Pulmonary artery endothelial cell (primary cell): Measurements from ENCODE around the gene PKD1L1. TPM values are rescaled to one million over a fixed set of nuclear protein-coding genes. Genes with fewer than 3 reads are reported as not detected.
A peak's percentile ranks its signal among the peaks of the same experiment; 100 is the strongest.
"Not testable (repeated sequence)": the region's sequence is repeated elsewhere in the genome, so short reads cannot be mapped to it uniquely, and the experiment has no call there.

Source experiments
- DNase-seq: peaks from one replicate; pipeline ENCODE4 v3.0.0-alpha.2; 2011; ENCODE audit warnings: low read depth, low spot score
- total RNA-seq: library from RNA; depleted of rRNA; stranded (reverse); fragments of >200 nt; gene quantifications from 2 replicates; pipeline ENCODE4 v1.2.3, GENCODE V29; 2014

Gene PKD1L1
- total RNA-seq, 1 donor from 2014 or later: 1.1 TPM

DNA sequence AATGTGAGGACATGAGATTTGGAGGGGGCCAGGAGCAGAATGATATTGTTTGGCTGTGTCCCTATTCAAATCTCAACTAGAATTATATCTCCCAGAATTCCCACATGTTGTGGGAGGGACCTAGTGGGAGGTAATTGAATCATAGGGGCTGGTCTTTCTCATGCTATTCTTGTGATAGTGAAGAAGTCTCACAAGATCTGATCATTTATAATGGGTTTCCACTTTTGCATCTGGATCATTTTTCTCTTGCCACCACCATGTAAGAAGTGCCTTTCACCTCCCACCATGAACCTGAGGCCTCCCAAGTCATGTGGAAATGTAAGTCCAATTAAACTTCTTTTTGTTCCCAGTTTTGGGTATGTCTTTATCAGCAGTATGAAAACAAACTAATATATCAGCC lies 153.1 kb downstream of the PKD1L1 start:
- DNase-seq: not testable (repeated sequence)

DNA sequence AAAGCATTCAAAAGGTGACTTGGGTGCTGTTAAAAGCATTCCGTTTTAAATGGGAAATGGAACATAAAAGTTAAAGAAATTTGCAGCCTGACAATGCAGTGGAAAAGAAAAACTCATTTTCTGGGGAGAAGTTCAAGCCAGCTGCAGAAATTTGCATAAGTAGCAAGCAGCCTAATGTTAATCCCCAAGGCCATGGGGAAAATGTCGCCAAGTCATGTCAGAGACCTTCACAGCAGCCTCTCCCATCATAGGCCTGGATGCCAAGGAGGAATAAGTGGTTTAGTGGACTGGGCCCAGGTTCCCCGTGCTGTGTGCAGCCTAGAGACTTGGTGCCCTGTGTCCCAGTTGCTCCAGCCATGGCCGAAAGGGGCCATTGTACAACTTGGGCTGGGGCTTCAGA lies 154.2 kb downstream of the PKD1L1 start:
- DNase-seq: no peak

DNA sequence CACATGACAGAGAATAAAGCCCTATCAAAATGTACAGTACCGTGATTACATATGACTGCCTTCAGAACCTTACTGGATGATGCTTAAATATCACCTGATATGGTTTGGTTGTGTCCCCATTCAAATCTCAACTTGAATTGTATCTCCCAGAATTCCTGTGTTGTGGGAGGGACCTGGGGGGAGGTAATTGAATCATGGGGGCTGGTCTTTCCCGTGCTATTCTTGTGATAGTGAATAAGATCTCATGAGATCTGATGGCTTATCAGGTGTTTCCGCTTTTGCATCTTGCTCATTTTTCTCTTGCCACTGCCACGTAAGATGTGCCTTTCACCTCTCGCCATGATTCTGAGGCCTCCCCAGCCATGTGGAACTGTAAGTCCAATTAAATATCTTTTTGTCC lies 155.1 kb downstream of the PKD1L1 start:
- not testable (repeated sequence) for DNase-seq

DNA sequence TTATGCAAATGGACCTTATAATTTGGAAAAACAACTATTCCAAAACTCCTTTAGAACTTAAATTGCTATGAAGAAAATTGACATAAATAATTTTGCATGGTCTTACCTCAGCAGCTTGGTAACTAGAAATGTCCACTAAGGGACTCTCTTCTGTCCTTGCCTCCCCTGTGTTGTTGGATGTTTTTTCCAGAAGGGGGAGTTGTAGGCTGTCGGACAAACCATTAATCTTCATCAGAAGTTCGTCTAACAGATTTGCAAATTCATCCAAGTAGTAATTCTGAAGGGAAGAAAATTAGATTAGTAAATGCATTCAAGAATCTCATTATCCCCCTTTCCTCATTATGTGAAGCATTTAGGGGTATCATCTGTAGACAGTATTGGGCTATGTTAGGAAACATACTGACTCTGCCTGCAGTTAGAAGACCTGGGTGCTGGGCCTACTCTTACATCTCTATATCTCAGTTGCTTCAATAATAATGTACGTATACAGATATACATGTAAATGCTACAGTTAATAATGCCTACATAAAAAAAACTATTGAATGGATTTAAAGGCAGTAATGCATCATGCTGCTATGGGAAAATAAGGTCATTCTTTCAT lies 155.6 kb downstream of the PKD1L1 start:
- DNase-seq: no peak

DNA sequence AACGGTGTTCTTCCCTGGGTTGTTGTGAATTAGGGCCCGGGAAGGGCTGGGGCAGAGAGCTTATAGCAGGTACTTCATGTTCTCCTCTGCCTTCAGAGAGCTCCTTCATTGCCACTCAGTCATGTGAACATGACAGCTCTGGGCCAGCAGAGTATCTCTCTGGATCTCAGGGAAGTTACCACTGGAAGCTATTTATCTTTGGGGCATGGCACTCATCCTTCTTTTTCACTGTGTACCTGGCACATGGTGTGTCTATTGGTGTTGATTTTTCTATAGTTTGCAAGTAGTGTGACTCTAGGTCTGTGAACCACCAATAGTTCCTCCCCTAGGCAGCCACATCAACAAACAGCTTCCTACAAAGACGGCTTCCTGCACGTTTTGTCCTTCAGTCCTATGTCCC lies 156.6 kb downstream of the PKD1L1 start:
- DNase-seq: no peak

DNA sequence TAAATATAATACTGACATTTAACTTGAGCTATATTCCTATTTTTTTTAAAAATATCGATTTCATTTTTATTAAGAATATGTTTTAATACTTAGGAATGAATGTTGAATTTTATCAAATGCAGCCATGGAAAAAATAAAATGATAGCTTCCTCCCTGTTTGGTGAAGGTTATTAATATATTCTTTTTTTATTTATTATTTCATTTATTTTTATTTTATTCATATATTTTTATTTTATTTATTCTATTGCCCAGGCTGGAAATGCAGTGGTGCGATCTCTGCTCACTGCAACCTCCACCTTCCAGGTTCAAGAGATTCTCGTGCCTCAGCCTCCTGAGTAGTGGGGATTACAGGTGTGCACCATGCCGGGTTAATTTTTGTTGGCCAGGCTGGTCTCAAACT lies 160.2 kb downstream of the PKD1L1 start:
- DNase-seq: no peak

DNA sequence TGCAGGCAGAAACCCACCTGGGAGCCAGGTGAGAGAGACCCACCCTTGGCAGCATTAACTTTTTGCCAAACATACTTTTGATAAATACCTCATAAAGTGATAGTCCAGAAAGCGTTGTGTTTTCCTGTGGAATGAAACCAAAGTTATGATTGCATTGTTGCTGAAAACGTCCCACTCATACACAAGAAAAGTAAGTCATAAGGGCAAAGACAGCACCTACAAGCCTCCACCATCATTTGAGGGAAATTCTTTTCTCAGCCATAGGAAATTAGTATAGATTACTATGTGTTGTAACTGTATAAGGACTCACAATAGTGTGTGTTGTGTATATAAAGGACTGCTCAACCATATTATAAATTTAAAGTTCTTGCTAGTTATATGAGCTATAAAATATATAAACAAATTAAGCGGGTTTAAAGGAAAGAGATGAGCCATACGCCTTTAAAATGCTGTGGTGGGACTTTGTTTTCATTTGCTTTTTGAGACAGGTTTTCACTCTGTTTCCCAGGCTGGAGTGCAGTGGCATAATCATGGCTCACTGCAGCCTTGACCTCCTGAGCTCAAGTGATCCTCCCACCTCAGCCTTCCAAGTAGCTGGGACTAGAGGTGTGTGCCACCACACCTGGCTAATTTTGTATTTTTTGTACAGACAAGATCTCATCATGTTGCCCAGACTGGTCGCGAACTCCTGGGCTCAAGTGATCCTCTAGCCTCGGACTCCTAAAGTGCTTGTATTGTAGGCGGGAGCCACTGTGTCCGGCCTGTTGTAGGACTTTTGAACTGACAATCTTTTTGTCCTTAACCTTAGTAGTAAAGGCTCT lies 160.8 kb downstream of the PKD1L1 start:
- no peak for DNase-seq

DNA sequence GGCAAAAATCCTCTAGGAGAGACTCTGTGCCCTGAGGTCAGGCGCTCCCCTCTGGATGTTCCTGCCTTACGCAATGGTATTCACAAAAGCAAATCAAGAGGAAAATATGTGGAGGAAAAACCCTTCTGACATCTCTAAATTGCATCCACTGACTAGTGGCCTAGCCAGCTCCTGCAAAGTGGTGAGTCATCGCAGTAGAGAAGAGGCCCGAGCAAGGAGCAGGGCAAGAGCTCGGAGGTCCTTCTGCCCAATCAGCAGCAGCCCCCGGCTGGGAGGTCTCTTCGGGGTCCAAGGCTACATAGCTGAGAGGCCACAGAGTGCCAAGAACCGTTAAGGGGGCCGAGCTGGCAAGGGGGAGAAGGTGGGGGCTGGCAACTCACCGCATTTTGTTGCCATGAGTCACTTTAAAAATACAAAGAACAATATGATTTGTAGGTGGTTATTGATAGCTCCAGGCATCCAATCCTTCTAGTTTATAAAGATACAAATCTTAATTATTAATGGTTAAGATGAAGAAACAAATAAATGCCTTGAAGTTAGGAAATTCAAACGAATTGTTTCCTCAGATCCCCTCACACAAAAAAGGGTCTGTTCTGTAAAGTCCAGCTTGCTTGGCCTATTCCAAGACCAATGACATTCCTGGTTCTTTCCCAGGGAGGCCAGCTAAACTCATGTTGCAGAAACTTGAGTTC lies 161.6 kb downstream of the PKD1L1 start:
- peak; percentile 97 for DNase-seq

DNA sequence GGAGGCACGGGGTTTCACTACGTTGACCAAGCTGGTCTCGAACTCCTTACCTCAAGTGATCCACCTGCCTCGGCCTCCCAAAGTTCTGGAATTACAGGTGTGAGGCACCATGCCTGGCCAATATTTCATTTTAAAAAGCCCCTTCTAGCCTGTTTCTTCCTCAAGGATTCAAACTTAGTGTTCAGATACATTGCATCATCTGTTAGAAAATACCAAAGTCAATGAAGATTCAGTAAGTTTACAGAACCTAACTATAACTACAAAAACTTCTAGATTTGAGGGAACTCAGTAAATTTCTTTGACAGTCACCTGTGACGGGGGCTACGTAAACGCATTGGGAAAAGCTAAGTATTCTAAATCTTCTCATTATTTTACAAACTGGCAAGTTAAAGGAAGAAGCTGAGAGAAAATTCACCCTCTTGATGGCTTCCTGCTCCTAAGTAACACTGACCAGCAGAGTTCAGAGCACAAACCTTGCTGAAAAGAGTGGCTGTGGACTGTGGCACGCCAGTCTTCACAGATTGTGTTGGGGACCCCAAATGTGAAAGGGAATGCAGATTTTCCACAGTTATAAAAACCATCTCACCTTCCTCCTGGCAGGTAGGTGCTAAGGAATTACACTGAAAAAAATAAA lies 162.2 kb downstream of the PKD1L1 start:
- no peak for DNase-seq

DNA sequence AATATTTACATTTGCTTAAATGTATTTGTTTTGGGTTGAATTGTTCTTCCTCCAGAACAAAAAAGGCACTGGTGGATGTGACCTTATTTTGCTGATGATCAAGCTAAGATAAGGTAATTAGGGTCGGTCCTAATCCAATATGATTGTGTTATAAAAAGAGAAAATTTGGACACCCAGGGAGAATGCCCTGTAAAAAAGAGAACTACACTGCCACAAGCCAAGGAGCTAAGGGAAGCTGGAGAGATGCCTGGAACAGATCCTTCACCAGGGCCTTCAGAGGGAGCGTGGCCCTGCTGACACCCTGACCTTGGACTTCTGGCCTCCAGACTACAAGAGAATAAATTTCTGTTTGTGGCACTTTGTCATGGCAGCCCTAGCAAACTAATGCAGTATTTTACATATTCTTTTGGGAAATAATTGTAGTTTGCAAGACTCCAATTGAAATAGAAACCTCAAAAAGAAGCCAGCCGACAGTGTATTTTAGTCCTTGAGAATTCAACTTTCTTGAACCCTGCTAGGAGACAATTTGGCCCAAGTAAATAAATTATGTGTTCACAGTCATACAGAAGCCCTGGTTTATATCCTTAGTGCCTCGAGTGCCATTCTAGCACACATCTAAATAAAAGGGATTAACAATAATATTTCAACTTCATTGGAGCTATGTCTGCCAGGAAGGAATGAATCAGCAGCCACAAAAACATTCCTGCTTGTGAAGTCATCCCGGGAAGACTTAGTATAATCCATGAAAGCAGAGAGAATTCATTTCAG lies 164.6 kb downstream of the PKD1L1 start:
- peak; percentile 82 for DNase-seq

DNA sequence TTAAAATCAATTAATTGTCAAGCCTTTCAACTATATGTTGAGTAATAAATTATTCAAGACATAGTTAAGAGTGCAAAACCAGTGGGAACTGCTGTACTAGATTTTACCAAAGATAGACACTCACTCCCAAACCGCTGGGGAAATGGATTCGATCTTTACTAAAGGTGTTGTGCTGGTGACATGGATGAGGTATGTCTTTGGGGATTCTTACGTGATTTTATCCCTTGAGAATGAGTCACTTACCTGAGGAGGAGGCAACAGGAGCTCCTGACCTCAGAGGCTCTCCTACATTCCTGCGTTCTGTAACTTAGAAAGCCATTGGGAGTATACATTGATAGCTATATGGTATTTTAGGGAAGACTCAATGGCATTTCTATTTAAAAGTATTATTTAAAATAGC lies 165.5 kb downstream of the PKD1L1 start:
- no peak for DNase-seq

DNA sequence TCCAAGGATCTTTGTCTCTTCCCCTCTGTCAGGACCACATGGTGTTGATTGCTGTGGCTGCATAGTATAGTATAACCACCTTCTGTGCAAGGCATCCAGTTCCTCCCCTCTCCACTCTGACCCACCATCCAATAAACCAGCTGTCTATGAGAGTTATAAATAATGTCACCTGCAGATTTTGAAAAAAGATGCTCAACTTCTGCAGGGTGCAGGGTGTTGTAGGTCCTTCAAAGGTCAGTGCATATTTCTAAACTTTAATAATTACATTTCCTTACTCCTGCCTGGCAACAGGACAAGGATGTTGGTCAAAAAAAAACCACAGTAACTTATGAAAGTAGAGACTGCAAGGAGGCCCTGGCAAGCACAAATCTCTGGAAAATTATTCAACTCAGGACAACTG lies 166.2 kb downstream of the PKD1L1 start:
- no peak for DNase-seq

DNA sequence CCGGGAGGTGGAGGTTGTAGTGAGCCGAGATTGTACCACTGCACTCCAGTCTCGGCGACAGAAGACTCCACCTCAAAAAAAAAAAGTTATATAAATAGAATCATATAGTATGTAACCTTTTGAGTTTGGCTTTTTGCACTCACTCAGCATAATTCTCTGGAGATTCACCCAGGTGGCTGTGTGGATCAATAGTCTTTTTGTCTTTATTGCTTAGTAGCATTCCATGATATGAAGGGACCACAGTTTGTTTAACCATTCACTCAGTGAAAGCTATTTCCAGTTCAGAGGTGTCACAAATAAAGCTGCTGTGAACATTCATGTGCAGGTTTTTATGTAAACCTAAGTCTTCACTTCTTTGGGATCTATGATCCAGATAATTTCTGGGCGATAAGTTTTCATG lies 167.7 kb downstream of the PKD1L1 start:
- DNase-seq: no peak

DNA sequence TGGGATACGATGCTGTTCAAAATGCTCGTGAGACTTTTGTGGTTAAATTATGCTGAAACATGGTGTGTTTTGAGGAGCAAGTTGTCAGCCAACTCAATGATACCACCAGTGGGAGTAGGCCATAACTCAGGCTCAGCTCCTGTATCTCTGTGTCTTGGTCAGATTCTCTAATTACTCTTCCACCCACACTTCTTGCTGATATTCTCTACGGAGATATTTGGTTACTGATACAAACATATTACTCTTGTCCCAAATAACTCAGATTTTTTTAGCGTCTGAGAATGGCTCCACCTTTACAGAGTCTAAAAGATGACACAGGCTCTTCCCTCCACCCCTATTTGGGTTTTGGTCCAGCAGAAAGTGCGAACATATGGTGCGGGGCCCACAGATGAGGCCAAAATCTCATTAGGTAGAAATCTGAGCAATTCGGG lies 168.9 kb downstream of the PKD1L1 start:
- DNase-seq: no peak

DNA sequence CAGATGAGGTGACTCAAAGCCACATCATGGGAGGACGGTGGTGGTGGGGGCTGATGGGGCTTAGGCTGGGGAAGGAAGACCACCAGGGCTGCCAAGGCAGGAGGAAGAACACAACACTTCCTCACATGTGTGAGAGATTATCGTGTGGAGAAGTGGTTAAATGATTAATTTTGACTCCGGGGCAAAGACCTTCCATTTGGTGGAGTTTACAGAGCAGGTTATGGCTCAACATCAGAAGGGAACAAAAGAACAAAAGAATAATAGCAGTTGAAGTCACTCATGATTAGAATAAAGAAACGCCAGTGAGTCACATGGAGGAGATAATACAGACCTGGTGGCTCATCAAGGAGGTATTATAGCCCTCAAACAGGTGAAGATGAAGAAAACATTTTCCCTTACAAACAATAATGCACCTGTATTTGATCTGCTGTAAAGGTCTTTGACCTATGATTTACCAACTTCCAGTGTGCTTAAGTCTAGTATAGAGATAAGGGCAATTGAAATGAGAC lies 170.1 kb downstream of the PKD1L1 start:
- DNase-seq: no peak

DNA sequence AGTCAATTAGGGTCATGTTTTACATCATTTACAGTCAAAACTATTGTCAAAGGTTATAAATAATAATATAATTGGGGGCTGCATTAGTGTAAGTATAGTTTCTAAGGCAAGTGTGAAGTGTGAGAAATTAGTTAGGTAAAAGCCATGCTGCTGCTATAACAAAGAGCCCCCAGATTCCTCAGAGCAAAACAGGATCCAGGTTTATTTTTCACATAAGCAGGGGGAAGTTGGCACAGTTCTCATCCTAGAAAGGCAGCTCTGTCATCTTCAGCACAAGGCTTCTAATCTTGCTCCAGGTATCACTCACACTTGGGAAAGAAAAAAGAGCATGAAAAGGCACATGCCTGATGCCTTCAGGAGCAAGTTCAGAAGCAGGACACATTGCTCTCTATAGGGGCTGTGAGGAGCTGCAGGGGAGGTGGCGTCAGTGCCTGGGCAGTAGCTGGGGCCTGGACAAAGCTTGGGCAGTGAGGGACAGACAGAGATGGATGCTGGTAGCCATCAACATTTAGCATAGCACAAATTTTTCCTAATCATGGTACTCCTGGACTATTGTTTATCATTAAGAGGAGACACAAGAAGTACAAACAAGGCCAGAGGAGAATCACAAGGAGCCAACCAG lies 170.6 kb downstream of the PKD1L1 start:
- DNase-seq: no peak

DNA sequence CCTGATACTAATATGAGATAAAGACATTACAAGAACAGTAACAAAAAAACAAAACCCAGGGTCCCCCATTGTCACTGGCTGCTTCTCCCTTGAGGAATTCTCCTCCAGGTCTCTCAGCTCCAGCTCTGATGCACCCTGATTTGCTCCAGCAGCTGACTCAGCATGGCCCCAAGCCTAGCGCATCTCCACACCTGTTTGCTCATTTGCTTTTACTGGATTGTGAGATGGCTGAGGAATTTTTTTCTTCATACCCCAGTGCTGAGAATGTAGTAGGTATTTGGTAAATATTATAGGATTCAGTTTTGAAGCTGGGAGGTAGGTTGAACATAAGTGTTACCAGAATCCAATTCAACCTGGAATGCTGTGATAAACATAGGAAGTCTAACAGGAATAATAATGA lies 171.9 kb downstream of the PKD1L1 start:
- DNase-seq: no peak

DNA sequence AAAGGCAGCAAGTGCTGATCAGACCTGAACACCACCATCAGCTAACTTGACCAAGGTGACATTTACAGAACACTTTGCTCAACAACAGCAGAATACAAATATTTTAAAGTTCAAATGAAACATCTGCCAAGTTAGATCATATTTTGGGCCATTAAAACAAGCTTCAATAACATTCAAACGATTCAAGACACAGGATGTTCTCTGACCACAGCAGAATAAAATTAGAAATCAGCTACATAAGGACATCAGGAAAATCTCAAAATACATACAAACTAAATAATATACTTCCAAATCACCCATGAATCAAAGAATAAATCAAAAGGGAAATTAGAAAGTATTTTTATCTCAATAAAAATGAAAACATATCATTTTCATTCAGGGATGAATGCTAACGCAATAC lies 173.0 kb downstream of the PKD1L1 start:
- DNase-seq: no peak

DNA sequence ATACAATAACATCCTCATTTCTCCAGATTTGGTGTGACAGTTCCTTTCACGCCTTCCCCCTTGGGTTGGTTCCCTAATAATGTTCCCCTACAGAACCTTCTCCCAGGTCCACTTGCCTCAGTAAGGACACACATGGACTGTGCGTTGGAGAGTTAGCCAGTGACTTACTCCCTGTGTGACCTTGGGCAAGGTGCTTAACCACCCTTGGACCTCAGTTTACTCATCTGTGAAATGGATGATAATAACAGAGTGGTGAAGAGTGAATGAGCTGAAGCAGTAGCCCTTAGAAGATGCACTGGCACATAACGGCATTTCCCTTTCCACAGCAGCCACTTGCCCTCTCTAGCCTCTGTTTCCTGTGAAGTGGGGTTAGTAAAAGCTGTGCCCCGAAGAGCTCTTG lies 175.8 kb downstream of the PKD1L1 start:
- DNase-seq: no peak

DNA sequence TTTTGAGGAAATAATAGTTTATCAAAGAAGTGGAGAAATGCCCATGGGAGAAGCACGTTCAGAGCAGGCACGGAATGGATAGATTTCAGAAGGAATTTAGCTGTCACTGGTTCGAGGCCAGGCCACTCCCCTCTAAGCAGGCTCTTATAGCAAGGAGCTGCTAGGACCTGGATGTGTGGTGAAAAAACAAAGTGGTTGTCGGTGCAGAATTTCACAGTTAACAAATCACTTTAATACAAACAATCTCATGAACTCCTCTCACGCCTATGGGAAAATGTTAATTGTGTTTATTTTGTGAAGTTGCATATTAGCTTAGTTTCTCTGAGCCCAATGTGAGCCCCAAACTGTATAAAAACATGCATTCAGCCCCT lies 176.3 kb downstream of the PKD1L1 start:
- no peak for DNase-seq
